IMR-90 (cell line): ENCODE measurements around the gene NBPF26.
"Not testable (repeated sequence)": the region's sequence is repeated elsewhere in the genome, so short reads cannot be mapped to it uniquely, and the experiment has no call there.

Source experiments
- CTCF ChIP-seq: conservative IDR thresholded peaks from 2 replicates; pipeline ENCODE4 v1.5.1; 2012; ENCODE audit warnings: mild to moderate bottlenecking, low read depth, low read length, improper control_type of control experiment
- MXI1 ChIP-seq: IDR thresholded peaks from 2 replicates; pipeline ENCODE4 v1.6.1; 2012; ENCODE audit warnings: low read depth, mild to moderate bottlenecking, low read length, moderate library complexity, borderline replicate concordance
- NFE2L2 ChIP-seq: fragments of 150-350 bp; IDR thresholded peaks from 2 replicates; pipeline ENCODE4 v1.6.1; 2016; ENCODE audit warnings: low read depth, mild to moderate bottlenecking, low read length
- POLR2A ChIP-seq: IDR thresholded peaks from 2 replicates; pipeline ENCODE4 v1.6.1; 2012; ENCODE audit warnings: mild to moderate bottlenecking, low read depth, low read length
- SMC3 ChIP-seq: fragments of 150-350 bp; IDR thresholded peaks from 2 replicates; pipeline ENCODE4 v1.6.1; 2016; ENCODE audit warnings: low read depth, mild to moderate bottlenecking, antibody characterized with exemption, low read length, moderate library complexity
- USF2 ChIP-seq: fragments of 150-350 bp; IDR thresholded peaks from 2 replicates; pipeline ENCODE4 v1.6.1; 2017; ENCODE audit warnings: mild to moderate bottlenecking, antibody characterized with exemption, low read length, low read depth

GRCh38 chr1:120684397-120684796 is 39.3 kb upstream of the NBPF26 start:
- not testable (repeated sequence) for TF ChIP-seq CTCF, NFE2L2, POLR2A, SMC3, USF2, MXI1
